ENCODE measurements around the gene FSIP1.

GRCh38 chr15:39786447-39787056 is 3.9 kb upstream of the FSIP1 start:
- TF ChIP-seq, protein P1, sequence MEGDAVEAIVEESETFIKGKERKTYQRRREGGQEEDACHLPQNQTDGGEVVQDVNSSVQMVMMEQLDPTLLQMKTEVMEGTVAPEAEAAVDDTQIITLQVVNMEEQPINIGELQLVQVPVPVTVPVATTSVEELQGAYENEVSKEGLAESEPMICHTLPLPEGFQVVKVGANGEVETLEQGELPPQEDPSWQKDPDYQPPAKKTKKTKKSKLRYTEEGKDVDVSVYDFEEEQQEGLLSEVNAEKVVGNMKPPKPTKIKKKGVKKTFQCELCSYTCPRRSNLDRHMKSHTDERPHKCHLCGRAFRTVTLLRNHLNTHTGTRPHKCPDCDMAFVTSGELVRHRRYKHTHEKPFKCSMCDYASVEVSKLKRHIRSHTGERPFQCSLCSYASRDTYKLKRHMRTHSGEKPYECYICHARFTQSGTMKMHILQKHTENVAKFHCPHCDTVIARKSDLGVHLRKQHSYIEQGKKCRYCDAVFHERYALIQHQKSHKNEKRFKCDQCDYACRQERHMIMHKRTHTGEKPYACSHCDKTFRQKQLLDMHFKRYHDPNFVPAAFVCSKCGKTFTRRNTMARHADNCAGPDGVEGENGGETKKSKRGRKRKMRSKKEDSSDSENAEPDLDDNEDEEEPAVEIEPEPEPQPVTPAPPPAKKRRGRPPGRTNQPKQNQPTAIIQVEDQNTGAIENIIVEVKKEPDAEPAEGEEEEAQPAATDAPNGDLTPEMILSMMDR (IDR thresholded peaks at IDR 0.05), result peak; percentile 29 to 34 (median 31)
- TF ChIP-seq POLR2A (IDR thresholded peaks at IDR 0.05) (no peak), EP300 (IDR thresholded peaks at IDR 0.05) (no peak)

All from ovary (tissue), 3 donors.